Measurements from ENCODE around the gene P3H1. TPM values are rescaled to one million over a fixed set of nuclear protein-coding genes. Genes with fewer than 3 reads are reported as not detected.

Gene P3H1, protein sequence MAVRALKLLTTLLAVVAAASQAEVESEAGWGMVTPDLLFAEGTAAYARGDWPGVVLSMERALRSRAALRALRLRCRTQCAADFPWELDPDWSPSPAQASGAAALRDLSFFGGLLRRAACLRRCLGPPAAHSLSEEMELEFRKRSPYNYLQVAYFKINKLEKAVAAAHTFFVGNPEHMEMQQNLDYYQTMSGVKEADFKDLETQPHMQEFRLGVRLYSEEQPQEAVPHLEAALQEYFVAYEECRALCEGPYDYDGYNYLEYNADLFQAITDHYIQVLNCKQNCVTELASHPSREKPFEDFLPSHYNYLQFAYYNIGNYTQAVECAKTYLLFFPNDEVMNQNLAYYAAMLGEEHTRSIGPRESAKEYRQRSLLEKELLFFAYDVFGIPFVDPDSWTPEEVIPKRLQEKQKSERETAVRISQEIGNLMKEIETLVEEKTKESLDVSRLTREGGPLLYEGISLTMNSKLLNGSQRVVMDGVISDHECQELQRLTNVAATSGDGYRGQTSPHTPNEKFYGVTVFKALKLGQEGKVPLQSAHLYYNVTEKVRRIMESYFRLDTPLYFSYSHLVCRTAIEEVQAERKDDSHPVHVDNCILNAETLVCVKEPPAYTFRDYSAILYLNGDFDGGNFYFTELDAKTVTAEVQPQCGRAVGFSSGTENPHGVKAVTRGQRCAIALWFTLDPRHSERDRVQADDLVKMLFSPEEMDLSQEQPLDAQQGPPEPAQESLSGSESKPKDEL
- 348 and 453 TPM in 2 replicates for total RNA-seq

DNA sequence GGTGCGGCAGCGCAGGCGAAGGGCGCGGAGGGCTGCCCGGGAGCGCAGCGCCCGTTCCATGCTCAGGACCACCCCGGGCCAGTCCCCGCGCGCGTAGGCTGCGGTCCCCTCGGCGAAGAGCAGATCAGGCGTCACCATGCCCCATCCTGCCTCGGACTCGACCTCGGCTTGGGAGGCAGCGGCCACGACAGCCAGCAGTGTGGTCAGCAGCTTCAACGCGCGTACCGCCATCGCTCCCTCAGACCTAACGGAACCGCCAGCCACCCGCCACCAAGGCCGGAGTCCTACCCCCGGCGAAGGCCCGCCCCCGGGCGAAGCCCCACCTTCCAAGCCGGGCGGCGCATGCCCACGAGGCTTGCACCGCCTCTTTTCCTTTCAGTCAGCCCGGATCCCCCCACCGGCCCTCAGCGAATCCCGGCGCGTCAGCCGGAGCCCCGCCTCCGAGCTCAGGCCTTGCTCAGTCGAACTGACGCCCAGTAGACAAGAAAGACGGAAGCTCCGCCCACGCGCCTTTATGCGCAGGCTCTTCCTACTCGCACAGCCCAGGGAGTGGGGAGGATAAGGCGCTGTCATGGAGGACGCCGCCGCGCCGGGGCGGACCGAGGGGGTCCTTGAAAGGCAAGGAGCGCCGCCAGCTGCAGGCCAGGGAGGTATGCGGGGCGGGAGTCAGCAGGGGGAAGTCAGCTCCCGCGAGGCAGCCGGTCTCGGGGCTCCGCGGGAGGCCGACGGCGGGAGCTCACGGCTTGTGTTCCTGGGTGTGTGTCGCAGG is at the start of gene P3H1, which contains the start of gene C1orf50:
TSS of gene P3H1 (minus strand) at position 288 of the 769 bp plus-strand sequence. CDS start at position 231, 57 bp downstream.
TSS of gene C1orf50 (plus strand) at position 509 of the 769 bp plus-strand sequence. CDS start at position 572, 63 bp downstream.

DNA sequence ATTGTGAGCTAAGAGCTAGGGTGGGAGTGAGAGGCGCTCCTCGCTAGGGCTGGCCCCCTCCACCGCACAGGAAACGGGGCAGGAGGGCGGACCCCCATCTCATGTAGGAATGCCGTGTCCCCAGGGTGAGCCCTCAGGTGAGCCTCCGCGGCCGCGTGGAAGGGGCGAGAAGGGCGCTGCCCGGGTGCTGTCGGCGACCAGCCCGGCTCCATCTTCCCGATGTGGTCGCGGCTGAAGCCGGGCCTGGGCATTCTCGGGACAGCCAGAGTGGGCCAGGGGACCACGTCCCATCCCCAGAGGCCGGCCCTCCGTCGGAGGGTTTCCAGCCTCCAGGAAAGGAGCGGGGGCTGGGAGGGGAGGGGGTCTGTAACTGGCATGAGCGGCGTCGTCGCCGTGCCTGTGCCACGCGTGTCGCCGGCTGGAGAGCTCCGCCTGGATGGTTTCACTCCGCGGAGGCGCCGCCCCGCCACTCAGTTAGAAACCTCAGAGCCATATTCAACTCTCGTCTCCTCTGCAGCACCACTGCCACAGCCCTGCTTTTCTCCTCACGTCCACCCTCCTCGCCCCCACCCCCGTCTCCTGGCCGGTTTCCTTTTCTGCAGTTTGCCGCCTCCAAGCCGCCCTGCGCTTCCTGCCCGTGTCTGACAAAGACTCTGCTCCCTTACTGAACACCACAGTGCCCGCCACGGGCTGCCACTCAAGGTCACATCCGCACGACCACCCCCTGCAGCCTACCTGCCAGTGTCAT is 18.3 kb upstream of the P3H1 start, which contains the start of gene TMEM269:
TSS of gene TMEM269 (plus strand) at position 46 of the 748 bp plus-strand sequence. CDS start 4,903 bp downstream, outside the sequence.

DNA sequence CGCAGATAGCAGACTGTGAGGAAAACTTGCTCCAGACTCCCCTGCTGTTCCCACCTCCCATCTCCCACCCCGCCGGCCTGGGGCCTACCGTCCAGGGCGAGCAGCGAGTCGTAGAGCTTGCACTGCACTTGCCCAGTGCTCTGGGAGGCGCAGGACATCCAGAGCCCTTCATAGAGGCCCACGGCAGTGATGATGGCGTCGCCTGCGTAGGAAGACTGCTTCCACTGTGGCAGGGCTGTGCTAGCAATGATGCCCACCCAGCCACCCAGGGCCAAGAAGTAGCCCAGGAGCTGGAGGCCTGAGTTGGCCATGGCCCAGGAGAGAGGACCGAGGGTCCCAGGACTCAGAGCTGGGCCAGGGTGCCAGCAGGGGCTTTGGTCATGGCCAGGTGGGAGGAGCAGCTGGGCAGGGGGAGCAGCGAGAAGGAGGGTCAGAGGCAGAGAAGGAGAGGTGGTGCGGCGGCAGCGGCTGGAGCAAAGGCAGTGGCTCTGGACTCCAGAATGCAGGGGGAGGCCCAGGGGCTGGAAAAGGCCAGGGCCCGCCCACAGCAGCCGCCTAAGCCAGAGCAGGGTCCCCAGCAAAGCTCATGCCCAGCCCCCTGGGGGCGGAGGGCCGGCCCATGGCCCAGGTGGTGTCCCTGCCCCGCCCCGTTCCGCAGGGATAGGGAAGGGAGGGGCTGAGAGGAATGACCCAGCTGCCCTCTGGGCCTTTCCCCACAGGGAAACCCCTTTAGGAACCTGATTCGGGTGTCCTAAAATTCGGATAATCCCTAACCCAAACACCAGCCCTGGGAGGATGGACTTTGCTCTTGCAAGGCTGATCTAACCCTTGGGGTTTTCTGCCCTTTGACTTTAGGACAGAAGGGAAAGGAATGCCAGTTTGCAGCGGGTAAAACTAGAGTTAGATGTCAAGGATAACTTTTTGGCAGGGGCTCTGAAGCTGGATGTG is 26.8 kb downstream of the P3H1 start, which contains the start of gene CLDN19:
TSS of gene CLDN19 (minus strand) at position 484 of the 948 bp plus-strand sequence. CDS start at position 311, 173 bp downstream.

Other genes with a start within 250 kb of the P3H1 start
- 18.7 and 22.4 TPM in 2 replicates for gene PPIH, start 108.6 kb downstream of the P3H1 start, total RNA-seq
- 516 and 899 TPM in 2 replicates for gene YBX1, start 84.6 kb downstream of the P3H1 start, total RNA-seq
- gene CLDN19, start 26.8 kb downstream of the P3H1 start, total RNA-seq: not detected in 2 replicates
- gene C1orf50, start 221 bp upstream of the P3H1 start, total RNA-seq: 2.7 and 3.7 TPM in 2 replicates
- not detected in 2 replicates for gene TMEM269, start 18.0 kb upstream of the P3H1 start, total RNA-seq
- 13.0 and 14.0 TPM in 2 replicates for gene ERMAP, start 50.1 kb upstream of the P3H1 start, total RNA-seq
- 5.9 and 9.5 TPM in 2 replicates for gene SVBP, start 50.4 kb upstream of the P3H1 start, total RNA-seq
- gene ZNF691, start 79.6 kb upstream of the P3H1 start, total RNA-seq: 8.6 and 9.2 TPM in 2 replicates
- 271 and 519 TPM in 2 replicates for gene SLC2A1, start 191.8 kb upstream of the P3H1 start, total RNA-seq

Measured in smooth muscle cell of the umbilical artery (primary cell).